CD1c-positive myeloid dendritic cell (primary cell): Measurements from ENCODE around the gene KRTAP12-1.
"Not testable (repeated sequence)": the region's sequence is repeated elsewhere in the genome, so short reads cannot be mapped to it uniquely, and the experiment has no call there.

Experiments used
- DNase-seq: peaks from one replicate; pipeline ENCODE4 v3.0.0-alpha.2; 2016; ENCODE audit errors: extremely low spot score

The KRTAP12-1 gene

GRCh38 chr21:44697811-44698734 lies 16.1 kb upstream of the KRTAP12-1 start:
- no peak for DNase-seq

GRCh38 chr21:44697172-44697810 lies 15.3 kb upstream of the KRTAP12-1 start, which contains the start of gene KRTAP10-12:
Gene KRTAP10-12 (plus strand): TSS chr21:44697172. CDS start chr21:44697202, 30 bp downstream.
- not testable (repeated sequence) for DNase-seq

GRCh38 chr21:44696572-44696971 lies 14.6 kb upstream of the KRTAP12-1 start:
- DNase-seq, result no peak

- no peak for DNase-seq
These were observed 13.7 kb upstream of the KRTAP12-1 start for GRCh38 chr21:44695641-44696040.

GRCh38 chr21:44695184-44695583 lies 13.2 kb upstream of the KRTAP12-1 start:
- DNase-seq, result no peak

- DNase-seq, result no peak
These were observed 12.8 kb upstream of the KRTAP12-1 start for GRCh38 chr21:44694776-44695175.

- DNase-seq, result no peak
These were observed 11.0 kb upstream of the KRTAP12-1 start for GRCh38 chr21:44692798-44693512.

GRCh38 chr21:44691686-44692085 lies 9.7 kb upstream of the KRTAP12-1 start:
- no peak for DNase-seq

GRCh38 chr21:44689740-44690139 lies 7.8 kb upstream of the KRTAP12-1 start:
- DNase-seq, result not testable (repeated sequence)

GRCh38 chr21:44687671-44688070 lies 5.7 kb upstream of the KRTAP12-1 start:
- no peak for DNase-seq

GRCh38 chr21:44686843-44687561 lies 5.0 kb upstream of the KRTAP12-1 start:
- DNase-seq, result no peak

GRCh38 chr21:44686000-44686781 lies 4.2 kb upstream of the KRTAP12-1 start:
- DNase-seq, result no peak

- not testable (repeated sequence) for DNase-seq
These were observed 3.1 kb upstream of the KRTAP12-1 start for GRCh38 chr21:44685050-44685449.

- no peak for DNase-seq
These were observed 2.5 kb upstream of the KRTAP12-1 start for GRCh38 chr21:44684483-44684882.

- DNase-seq, result no peak
These were observed 2.1 kb upstream of the KRTAP12-1 start for GRCh38 chr21:44684077-44684476.

- no peak for DNase-seq
These were observed 703 bp upstream of the KRTAP12-1 start for GRCh38 chr21:44682580-44683151.

- DNase-seq, result no peak
These were observed 811 bp downstream of the KRTAP12-1 start for GRCh38 chr21:44681152-44681551.

GRCh38 chr21:44677881-44678280 lies 4.1 kb downstream of the KRTAP12-1 start:
- DNase-seq, result no peak

GRCh38 chr21:44671911-44672310 lies 10.1 kb downstream of the KRTAP12-1 start:
- no peak for DNase-seq

- no peak for DNase-seq
These were observed 11.1 kb downstream of the KRTAP12-1 start for GRCh38 chr21:44670642-44671432.
